Measurements from ENCODE around the gene UBE2J2.
"Not testable (repeated sequence)": the region's sequence is repeated elsewhere in the genome, so short reads cannot be mapped to it uniquely, and the experiment has no call there.

UBE2J2 gene

DNA sequence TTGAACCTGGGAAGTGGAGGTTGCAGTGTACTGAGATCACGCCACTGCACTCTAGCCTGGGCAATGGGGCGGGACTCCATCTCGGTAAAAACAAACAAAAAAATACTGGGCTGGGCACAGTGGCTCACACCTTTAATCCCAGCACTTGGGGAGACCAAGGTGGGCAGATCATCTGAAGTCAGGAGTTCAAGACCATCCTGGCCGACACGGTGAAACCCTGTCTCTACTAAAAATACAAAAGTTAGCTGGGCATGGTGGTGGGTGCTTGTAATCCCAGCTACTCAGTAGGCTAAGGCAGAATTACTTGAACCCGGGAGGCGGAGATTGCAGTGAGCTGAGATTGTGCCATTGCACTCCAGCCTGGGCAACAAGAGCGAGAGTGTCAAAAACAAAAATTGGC lies 42.5 kb upstream of the UBE2J2 start:
- not testable (repeated sequence) for H3K9me3 ChIP-seq (ENCODE audit: control insufficient read depth in 5 of 5, low read length in 5 of 5); H3K9ac ChIP-seq (ENCODE audit: low read length in 5 of 5); H3K4me1 ChIP-seq (ENCODE audit: control insufficient read depth in 5 of 5, insufficient read depth in 5 of 5, low read length in 5 of 5); H3K27me3 ChIP-seq (ENCODE audit: control insufficient read depth in 5 of 5, insufficient read depth in 4 of 5, low read length in 5 of 5); H3K27ac ChIP-seq (ENCODE audit: low read depth, low read length); H3K4me3 ChIP-seq (ENCODE audit: low read depth in 1 of 5, low read length in 5 of 5)
- H3K36me3 ChIP-seq (ENCODE audit: control insufficient read depth in 5 of 5, insufficient read depth in 5 of 5, low read length in 5 of 5): peaks cover 0 to 73% (median 62%) of the 10 kb centered on the region in 5 donors

DNA sequence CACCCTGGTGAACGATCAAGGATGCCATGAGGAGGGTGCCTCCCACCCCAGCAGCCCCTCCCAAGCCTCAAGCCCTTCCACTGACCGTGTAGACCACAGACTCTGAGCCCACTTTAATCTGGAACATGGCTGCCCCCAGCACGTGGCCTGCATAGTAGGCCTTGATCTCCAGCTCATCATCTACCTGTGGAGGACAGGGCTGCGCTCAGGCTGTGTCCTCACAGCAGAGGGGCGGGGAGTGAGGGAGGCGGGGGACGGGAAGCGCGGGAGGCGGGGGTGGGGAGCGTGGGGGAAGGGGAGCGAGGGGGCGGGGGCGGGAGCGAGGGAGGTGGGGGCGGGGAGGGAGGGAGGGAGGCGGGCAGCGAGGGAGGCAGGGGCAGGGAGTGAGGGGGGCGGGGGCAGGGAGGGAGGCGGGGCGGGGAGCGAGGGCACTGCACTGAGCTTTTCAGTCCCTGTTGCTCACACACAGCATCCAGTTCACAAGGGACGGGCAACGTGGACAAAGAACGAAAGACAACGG lies 41.8 kb upstream of the UBE2J2 start:
- Histone ChIP-seq H3K4me3 (ENCODE audit: low read depth in 1 of 5, low read length in 5 of 5) (no peak overlapping the region), H3K9me3 (ENCODE audit: control insufficient read depth in 5 of 5, low read length in 5 of 5) (no peaks in the 10 kb centered on the region), H3K4me1 (ENCODE audit: control insufficient read depth in 5 of 5, insufficient read depth in 5 of 5, low read length in 5 of 5) (peaks cover 0 to under 1% (median 0%) of the 10 kb centered on the region in 5 donors), H3K27ac (ENCODE audit: low read depth, low read length) (no peak overlapping the region), H3K9ac (ENCODE audit: low read length in 5 of 5) (no peak overlapping the region), H3K36me3 (ENCODE audit: control insufficient read depth in 5 of 5, insufficient read depth in 5 of 5, low read length in 5 of 5) (peaks cover 0 to 73% (median 66%) of the 10 kb centered on the region in 5 donors), H3K27me3 (ENCODE audit: control insufficient read depth in 5 of 5, insufficient read depth in 4 of 5, low read length in 5 of 5) (no peaks in the 10 kb centered on the region)

- Histone ChIP-seq H3K27me3 (ENCODE audit: control insufficient read depth in 5 of 5, insufficient read depth in 4 of 5, low read length in 5 of 5) (no peaks in the 10 kb centered on the region), H3K27ac (ENCODE audit: low read depth, low read length) (no peak overlapping the region), H3K4me1 (ENCODE audit: control insufficient read depth in 5 of 5, insufficient read depth in 5 of 5, low read length in 5 of 5) (peaks cover 0 to 2% (median under 1%) of the 10 kb centered on the region in 5 donors), H3K9ac (ENCODE audit: low read length in 5 of 5) (no peak overlapping the region), H3K9me3 (ENCODE audit: control insufficient read depth in 5 of 5, low read length in 5 of 5) (no peaks in the 10 kb centered on the region), H3K36me3 (ENCODE audit: control insufficient read depth in 5 of 5, insufficient read depth in 5 of 5, low read length in 5 of 5) (peaks cover 0 to 73% (median 60%) of the 10 kb centered on the region in 5 donors), H3K4me3 (ENCODE audit: low read depth in 1 of 5, low read length in 5 of 5) (no peak overlapping the region)
These were observed 41.2 kb upstream of the UBE2J2 start for GRCh38 chr1:1314678-1315335.

- H3K4me3 ChIP-seq (ENCODE audit: low read depth in 1 of 5, low read length in 5 of 5): no peak overlapping the region
- H3K36me3 ChIP-seq (ENCODE audit: control insufficient read depth in 5 of 5, insufficient read depth in 5 of 5, low read length in 5 of 5): peaks cover 0 to 67% (median 54%) of the 10 kb centered on the region in 5 donors
- H3K9ac ChIP-seq (ENCODE audit: low read length in 5 of 5): no peak overlapping the region
- no peaks in the 10 kb centered on the region for H3K27me3 ChIP-seq (ENCODE audit: control insufficient read depth in 5 of 5, insufficient read depth in 4 of 5, low read length in 5 of 5)
- peaks cover 0 to 8% (median 7%) of the 10 kb centered on the region in 5 donors for H3K4me1 ChIP-seq (ENCODE audit: control insufficient read depth in 5 of 5, insufficient read depth in 5 of 5, low read length in 5 of 5)
- no peaks in the 10 kb centered on the region for H3K9me3 ChIP-seq (ENCODE audit: control insufficient read depth in 5 of 5, low read length in 5 of 5)
- H3K27ac ChIP-seq (ENCODE audit: low read depth, low read length): no peak overlapping the region
These were observed 40.6 kb upstream of the UBE2J2 start for GRCh38 chr1:1314237-1314586.

- H3K4me1 ChIP-seq (ENCODE audit: control insufficient read depth in 5 of 5, insufficient read depth in 5 of 5, low read length in 5 of 5): peaks cover 0 to 14% (median 12%) of the 10 kb centered on the region in 5 donors
- H3K4me3 ChIP-seq (ENCODE audit: low read depth in 1 of 5, low read length in 5 of 5): no peak overlapping the region
- no peaks in the 10 kb centered on the region for H3K9me3 ChIP-seq (ENCODE audit: control insufficient read depth in 5 of 5, low read length in 5 of 5)
- H3K9ac ChIP-seq (ENCODE audit: low read length in 5 of 5): no peak overlapping the region
- no peak overlapping the region for H3K27ac ChIP-seq (ENCODE audit: low read depth, low read length)
- no peaks in the 10 kb centered on the region for H3K27me3 ChIP-seq (ENCODE audit: control insufficient read depth in 5 of 5, insufficient read depth in 4 of 5, low read length in 5 of 5)
- H3K36me3 ChIP-seq (ENCODE audit: control insufficient read depth in 5 of 5, insufficient read depth in 5 of 5, low read length in 5 of 5): peaks cover 0 to 62% (median 49%) of the 10 kb centered on the region in 5 donors
These were observed 40.0 kb upstream of the UBE2J2 start for GRCh38 chr1:1313500-1314236.

DNA sequence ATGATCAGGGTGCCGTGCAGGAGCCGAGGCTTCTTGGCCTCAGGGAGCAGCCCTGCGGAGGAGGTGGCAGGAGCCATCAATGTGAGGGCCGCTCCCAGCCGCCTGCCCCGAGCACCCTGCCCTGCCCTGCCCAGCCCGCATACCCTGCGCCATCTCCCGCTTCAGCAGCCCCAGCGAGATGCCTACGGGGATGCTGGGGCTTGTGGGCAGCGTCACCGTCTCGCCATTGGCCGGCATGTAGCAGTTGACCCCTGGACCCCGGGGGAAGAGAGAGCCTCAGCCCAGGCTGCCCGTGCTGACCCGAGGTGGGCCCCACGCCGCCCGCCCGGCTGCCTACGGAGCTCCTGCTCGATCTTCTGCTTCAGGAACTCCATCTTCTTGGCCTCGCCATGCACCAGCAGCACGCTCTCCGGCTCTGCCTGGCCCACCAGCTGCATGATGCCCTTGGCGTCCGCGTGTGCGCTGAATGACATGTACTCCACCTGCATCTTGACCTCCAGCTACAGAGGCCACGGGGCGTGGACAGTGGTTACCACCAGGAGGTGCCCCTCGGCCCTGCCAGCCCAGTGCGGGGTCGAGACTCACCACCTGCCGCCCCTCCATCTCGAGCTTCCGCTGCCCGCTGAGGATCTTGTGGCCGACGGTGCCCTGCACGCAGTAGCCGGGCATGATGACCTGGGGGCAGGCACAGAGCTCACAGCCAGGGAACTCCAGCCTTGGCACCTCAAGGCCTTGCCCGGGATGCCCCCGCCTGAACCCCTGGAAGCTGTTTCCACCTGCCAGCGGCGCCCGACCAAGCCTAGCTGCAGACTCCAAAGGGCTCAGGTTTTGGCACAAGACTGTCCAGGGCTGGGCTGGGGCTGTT lies 39.0 kb upstream of the UBE2J2 start:
- no peak overlapping the region for H3K4me3 ChIP-seq (ENCODE audit: low read depth in 1 of 5, low read length in 5 of 5)
- H3K27me3 ChIP-seq (ENCODE audit: control insufficient read depth in 5 of 5, insufficient read depth in 4 of 5, low read length in 5 of 5): no peaks in the 10 kb centered on the region
- H3K9ac ChIP-seq (ENCODE audit: low read length in 5 of 5): no peak overlapping the region
- peaks cover 0 to 15% (median 14%) of the 10 kb centered on the region in 5 donors for H3K4me1 ChIP-seq (ENCODE audit: control insufficient read depth in 5 of 5, insufficient read depth in 5 of 5, low read length in 5 of 5)
- peaks cover 0 to 61% (median 48%) of the 10 kb centered on the region in 5 donors for H3K36me3 ChIP-seq (ENCODE audit: control insufficient read depth in 5 of 5, insufficient read depth in 5 of 5, low read length in 5 of 5)
- no peak overlapping the region for H3K27ac ChIP-seq (ENCODE audit: low read depth, low read length)
- no peaks in the 10 kb centered on the region for H3K9me3 ChIP-seq (ENCODE audit: control insufficient read depth in 5 of 5, low read length in 5 of 5)

DNA sequence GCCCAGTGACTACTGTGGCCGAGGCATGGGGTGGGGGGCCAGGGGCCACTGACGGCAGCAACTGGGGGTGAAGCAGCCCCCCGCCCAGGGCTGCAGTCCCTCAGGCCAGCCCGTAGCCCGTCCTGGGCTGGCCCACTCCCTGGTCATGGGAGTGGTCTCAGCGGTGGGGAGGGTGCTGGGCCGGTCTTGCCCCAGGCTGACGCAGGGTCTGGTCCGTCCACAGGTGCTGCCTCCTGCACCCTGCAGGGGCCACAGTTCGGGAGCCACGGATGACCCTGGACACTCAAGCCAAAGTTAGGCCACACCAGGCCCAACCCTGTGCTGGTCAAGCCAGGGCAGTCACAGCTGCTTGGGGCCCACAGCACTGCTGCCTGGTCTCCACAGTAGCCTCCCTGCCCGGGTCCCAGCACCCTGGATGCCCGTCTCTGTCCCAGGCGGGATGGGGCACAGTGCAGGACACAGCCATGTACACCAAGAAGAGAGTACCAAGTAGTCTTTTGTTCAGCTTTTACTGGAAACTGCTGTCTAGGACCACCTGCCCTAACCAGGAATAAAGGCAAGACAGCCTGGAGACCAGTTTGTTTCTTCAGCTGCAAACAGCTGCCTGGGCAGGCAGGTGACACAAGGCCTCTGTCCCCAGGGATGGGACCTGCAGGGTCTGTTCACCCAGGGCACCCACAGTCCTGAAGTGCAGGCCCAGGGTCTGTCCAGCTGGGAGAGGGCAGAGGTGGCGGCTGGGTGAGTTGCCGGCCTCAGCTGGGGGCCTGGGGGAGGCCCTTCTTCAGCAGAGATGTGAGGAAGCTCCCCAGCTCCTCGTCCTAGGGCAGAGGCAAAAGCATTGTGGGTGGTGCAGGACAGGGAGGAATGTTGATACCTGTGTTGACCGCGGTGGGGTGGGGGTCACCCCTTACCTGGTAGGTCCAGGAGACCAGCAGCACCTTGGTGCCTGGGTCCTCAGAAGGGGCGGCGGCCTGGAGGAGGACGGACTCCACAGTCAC lies 37.8 kb upstream of the UBE2J2 start:
- H3K9ac ChIP-seq (ENCODE audit: low read length in 5 of 5): no peak overlapping the region
- H3K4me3 ChIP-seq (ENCODE audit: low read depth in 1 of 5, low read length in 5 of 5): no peak overlapping the region
- peaks cover 0 to 61% (median 48%) of the 10 kb centered on the region in 5 donors for H3K36me3 ChIP-seq (ENCODE audit: control insufficient read depth in 5 of 5, insufficient read depth in 5 of 5, low read length in 5 of 5)
- H3K27me3 ChIP-seq (ENCODE audit: control insufficient read depth in 5 of 5, insufficient read depth in 4 of 5, low read length in 5 of 5): no peaks in the 10 kb centered on the region
- peaks cover 4 to 26% (median 24%) of the 10 kb centered on the region in 5 donors for H3K4me1 ChIP-seq (ENCODE audit: control insufficient read depth in 5 of 5, insufficient read depth in 5 of 5, low read length in 5 of 5)
- H3K9me3 ChIP-seq (ENCODE audit: control insufficient read depth in 5 of 5, low read length in 5 of 5): no peaks in the 10 kb centered on the region
- no peak overlapping the region for H3K27ac ChIP-seq (ENCODE audit: low read depth, low read length)

GRCh38 chr1:1310476-1311053 lies 36.9 kb upstream of the UBE2J2 start:
- H3K27me3 ChIP-seq (ENCODE audit: control insufficient read depth in 5 of 5, insufficient read depth in 4 of 5, low read length in 5 of 5): no peaks in the 10 kb centered on the region
- no peaks in the 10 kb centered on the region for H3K9me3 ChIP-seq (ENCODE audit: control insufficient read depth in 5 of 5, low read length in 5 of 5)
- H3K27ac ChIP-seq (ENCODE audit: low read depth, low read length): no peak overlapping the region
- no peak overlapping the region for H3K9ac ChIP-seq (ENCODE audit: low read length in 5 of 5)
- H3K36me3 ChIP-seq (ENCODE audit: control insufficient read depth in 5 of 5, insufficient read depth in 5 of 5, low read length in 5 of 5): peaks cover 0 to 57% (median 48%) of the 10 kb centered on the region in 5 donors
- no peak overlapping the region for H3K4me3 ChIP-seq (ENCODE audit: low read depth in 1 of 5, low read length in 5 of 5)
- peaks cover 5 to 34% (median 32%) of the 10 kb centered on the region in 5 donors for H3K4me1 ChIP-seq (ENCODE audit: control insufficient read depth in 5 of 5, insufficient read depth in 5 of 5, low read length in 5 of 5)

DNA sequence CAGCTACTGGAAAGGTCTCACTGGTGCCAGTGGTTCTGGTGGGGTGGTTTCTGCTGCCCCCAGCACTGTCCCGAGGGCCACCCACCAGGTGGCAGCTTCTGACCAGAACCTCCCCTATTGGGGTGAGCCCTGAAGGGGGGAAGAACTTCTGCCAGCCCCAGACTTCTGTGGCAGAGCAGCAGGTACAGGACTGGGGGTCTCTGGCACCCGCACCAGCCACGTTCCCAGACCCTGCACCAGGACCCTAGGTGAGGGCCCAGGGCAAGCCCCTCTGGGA lies 36.4 kb upstream of the UBE2J2 start:
- no peaks in the 10 kb centered on the region for H3K27me3 ChIP-seq (ENCODE audit: control insufficient read depth in 5 of 5, insufficient read depth in 4 of 5, low read length in 5 of 5)
- peaks cover 5 to 39% (median 37%) of the 10 kb centered on the region in 5 donors for H3K4me1 ChIP-seq (ENCODE audit: control insufficient read depth in 5 of 5, insufficient read depth in 5 of 5, low read length in 5 of 5)
- peaks cover 0 to 53% (median 47%) of the 10 kb centered on the region in 5 donors for H3K36me3 ChIP-seq (ENCODE audit: control insufficient read depth in 5 of 5, insufficient read depth in 5 of 5, low read length in 5 of 5)
- no peak overlapping the region for H3K4me3 ChIP-seq (ENCODE audit: low read depth in 1 of 5, low read length in 5 of 5)
- peak overlapping the region in 1 of 5 donors; percentile 80 for H3K9ac ChIP-seq (ENCODE audit: low read length in 5 of 5)
- H3K9me3 ChIP-seq (ENCODE audit: control insufficient read depth in 5 of 5, low read length in 5 of 5): no peaks in the 10 kb centered on the region
- H3K27ac ChIP-seq (ENCODE audit: low read depth, low read length): no peak overlapping the region
